Measurements from ENCODE around the gene TMSB10. TPM values are rescaled to one million over a fixed set of nuclear protein-coding genes. Genes with fewer than 3 reads are reported as not detected.
A peak's percentile ranks its signal among the peaks of the same experiment; 100 is the strongest.
"Not testable (repeated sequence)": the region's sequence is repeated elsewhere in the genome, so short reads cannot be mapped to it uniquely, and the experiment has no call there.

Gene TMSB10
- total RNA-seq, 1 donor from 2014 or later, result 7,745 TPM

DNA sequence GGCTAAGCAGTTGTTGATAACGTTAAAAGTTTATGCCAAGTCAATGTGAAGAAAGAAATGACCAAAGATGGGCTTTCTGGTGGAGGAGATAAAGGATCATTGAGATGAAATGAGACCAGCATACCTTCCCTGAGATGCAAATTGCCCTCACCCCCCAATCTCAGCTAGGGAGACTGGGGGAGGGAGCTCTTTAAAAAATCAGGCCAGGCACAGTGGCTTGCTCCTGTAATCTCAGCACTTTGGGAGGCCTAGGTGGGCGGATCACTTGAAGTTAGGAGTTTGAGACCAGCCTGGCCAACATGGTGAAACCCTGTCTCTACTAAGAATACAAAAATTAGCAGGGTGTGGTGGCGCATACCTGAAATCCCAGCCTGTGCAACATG, 34.6 kb downstream of the TMSB10 start:
- DNase-seq, result no peak

DNA sequence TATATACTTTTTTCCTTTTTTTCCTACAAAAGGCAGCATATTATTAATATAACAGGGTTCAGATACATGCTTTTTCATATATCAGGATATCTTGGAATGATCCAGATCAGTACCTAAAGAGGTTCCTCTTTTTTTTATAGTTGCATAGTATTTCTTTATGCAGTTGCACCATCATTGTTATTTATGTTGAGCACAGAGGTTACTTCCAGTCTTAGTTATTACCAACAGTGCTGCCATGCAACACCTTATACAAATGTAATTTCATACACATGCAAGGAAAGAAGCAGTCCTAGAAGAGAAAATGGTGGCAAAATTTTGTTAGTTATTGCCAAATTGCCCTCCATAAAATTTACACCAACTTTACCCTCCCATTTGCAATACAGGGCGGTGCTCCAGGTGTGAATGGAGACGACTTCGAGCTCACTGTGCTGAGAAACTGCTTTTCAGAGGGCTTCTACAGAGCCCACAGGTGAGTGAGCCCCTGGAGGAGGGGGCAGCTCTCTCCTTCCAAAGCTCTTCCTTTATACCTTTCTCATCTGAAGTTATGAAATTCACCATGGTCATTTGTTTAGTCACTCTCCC, 35.5 kb downstream of the TMSB10 start:
- DNase-seq, result no peak

DNA sequence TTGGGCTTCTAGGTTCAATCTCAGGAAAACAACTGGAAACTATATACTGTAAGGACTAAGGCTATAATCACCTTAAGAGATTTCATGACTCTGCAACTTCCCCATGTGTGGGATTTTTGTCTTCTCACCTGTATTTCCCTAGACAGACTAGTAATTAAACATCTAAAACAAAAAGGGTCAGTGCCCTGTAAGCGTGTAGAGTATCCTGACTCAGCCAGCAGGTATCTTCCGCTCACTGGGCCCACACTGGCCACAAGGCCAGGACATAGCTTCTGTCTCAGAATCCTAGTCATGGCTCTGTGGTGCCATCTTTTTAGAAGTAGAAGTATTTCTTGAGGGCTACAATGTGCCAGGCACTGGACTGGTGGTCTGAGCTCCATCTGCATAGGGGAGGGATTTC, 36.7 kb downstream of the TMSB10 start:
- no peak for DNase-seq

DNA sequence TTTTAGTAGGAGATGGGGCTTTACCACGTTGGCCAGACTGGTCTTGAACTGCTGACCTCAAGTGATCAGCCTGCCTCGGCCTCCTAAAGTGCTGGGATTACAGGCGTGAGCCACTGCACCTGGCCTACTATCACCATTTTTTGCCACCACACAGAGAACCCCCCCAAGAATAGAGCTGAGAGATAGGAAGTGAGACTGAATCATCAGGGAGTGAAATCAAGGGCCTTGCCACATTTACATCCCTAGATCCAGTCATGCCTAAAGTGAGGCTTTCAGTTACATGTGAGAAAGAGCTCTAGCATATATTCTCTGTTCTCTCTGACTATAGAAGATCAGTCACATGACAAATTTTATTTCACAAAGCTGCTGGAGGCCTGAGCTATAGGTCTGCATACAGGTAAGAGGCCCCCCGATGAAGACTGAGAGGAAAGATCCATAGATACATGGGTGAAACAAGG, 37.5 kb downstream of the TMSB10 start:
- DNase-seq, result peak; percentile 27

DNA sequence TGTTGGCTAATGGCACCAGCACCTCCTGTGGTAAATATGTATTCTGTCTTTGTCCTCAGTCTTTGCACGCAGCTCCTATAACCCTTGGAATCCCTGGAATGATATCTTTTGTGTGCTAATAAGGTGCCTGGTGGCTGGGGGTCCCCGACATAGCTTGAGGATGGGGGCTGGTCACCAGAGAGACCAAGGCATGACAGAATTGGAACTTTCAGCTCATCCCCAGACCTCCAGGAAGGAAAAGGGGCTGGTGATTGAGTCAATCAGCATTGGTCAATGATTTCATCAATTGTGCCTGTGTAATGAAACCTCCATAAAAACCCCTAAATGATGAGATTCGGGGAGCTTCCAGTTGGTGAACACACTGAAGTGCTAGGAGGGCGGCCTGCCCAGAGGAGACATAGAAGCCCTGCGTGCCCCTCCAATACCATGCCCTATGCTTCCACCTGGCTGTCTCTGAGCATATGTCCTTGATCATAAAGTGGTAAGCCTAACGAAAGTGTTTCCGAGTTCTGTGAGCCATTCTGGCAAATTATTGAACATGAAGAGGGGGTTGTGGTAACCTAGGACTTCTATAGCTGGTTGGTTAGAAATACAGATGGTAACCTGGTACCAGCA, 38.9 kb downstream of the TMSB10 start:
- DNase-seq, result no peak

DNA sequence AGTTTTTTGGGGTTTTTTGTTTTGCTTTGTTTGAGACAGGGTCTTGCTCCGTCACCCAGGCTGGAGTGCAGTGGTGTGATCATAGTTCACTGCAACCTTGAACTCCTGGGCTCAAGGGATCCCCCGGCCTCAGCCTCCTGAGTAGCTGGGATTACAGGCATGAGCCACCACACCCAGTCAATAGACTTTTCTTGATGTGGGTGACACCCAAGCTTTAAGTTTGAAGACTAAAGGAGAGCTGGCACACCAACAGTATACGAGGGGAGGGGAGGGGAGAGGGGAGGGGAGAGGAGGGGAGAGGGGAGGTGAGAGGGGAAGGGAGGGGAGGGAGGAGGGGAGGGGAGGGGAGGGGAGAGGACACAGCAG, 40.4 kb downstream of the TMSB10 start:
- DNase-seq, result not testable (repeated sequence)

DNA sequence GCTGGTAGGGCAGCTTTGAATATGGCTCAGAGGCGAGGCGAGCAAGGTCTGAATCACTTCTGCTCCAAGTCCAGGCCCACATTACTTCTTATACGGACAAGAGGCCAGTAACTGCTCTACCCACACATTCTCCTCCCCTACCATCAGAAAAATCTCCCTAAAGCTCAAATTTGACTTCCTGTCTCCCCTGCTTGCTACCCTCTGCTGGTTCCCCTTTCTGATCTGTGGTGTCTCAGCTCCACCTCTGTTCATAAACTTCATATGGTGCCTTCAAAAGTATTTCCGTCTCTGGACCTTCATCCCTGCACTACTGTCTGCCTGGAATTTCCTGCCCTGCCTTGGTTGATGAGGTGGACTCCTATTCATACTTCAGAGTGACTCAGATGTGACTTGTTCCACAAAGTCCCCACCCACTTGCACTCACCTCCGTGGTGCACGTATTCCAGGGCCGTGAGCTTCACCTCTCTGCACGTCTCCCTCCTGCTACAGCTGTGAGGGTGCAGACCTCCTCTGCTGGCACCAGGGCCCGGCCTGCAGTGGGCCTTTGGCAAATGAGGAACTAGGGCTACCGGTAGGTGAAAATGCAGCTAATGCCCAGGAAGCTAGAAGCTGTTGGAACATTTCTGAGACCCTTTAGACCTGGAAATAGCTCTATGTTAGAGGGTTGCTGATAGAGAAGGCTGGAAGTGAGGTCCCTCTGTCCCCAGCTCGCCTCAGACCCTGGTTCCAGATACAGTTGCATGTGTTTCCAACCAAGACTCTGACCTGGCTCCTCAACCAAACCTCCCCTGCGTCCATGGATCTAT, 41.0 kb downstream of the TMSB10 start:
- DNase-seq, result peak; percentile 74

DNA sequence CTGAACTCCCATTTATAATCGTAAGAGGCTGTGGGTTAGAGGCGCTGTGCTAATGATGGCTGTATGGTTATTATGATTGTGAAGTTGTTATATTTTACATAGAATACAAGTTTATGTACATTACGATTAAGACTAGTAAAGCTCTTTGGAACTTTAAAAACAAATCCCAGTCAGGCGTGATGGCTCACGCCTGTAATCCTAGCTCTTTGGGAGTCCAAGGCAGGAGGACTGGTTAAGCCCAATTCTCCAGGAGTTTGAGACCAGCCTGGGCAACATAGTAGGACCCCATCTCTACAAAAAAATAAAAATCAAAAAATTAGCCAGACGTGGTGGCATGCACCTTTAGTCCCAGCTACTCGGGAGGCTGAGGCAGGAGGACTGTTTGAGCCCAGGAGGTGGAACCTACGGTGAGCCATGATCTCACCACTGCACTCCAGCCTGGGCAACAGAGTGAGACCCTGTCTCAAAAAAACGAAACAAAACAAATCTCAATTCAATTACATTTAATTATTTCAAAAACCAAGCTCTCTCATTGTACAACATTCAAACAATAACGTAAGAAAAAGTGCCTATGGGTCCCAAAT, 41.6 kb downstream of the TMSB10 start:
- DNase-seq, result no peak

DNA sequence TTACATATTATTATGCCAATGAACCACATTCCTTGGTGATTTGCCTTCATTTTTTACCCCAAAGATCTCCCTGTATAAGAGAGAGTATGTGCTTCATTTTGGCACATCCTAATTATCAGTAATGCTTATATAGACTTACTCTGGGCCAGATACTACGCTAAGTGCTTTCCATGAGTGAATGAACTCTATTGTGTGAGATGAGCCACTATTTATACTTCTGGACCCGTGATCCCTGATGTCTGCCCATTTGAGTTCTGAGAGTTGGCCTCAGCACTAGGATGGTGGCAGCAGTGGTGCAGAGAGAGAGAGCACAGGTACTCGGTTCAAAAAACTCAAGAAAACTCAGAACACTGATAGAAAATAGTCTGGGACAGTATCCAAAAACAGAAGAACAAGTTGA, 48.1 kb downstream of the TMSB10 start:
- DNase-seq, result no peak

DNA sequence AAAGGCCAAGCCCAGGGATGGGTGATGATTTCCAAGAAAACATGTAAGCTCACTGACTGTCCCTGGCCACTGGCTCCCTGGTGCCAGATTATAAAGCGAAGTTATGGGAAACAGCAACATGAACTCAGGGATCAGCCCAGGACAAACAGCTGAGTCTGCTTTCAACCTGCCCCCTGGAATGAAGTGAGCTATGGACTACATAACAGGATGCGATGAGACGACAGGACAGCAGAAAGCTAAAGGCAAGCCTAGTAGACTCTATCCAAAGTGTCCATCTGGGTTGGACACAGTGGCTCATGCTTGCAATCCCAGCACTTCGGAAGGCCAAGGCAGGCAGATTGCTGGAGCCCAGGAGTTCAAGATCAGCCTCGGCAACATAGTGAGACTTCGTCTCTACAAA, 48.9 kb downstream of the TMSB10 start:
- DNase-seq, result no peak

Other genes starting within 250 kb of the TMSB10 start
- gene TRABD2A, start 24.6 kb upstream of the TMSB10 start, total RNA-seq, result 0.23 and 1.4 TPM in 2 replicates
- gene KCMF1, start 65.5 kb downstream of the TMSB10 start, total RNA-seq, result 65.9 and 97.5 TPM in 2 replicates
- gene TCF7L1, start 227.7 kb downstream of the TMSB10 start, total RNA-seq, result 8.5 and 12.1 TPM in 2 replicates

Measured in dermis blood vessel endothelial cell (primary cell).